HG02642 (cell line): ENCODE measurements around the gene ADGB.
"Not testable (repeated sequence)": the region's sequence is repeated elsewhere in the genome, so short reads cannot be mapped to it uniquely, and the experiment has no call there.

Experiments used
- ATAC-seq: cut with Tn5 transposase; IDR thresholded peaks from one replicate; pipeline ENCODE4 v1.9.1; 2021; ENCODE audit warnings: mild to moderate bottlenecking; ENCODE audit not compliant: unreplicated experiment, poor library complexity

ADGB gene

GRCh38 chr6:146739696-146740095 is 140.9 kb downstream of the ADGB start:
- no peak for ATAC-seq

GRCh38 chr6:146741609-146742008 is 142.8 kb downstream of the ADGB start:
- no peak for ATAC-seq

GRCh38 chr6:146753306-146753705 is 154.5 kb downstream of the ADGB start:
- no peak for ATAC-seq

GRCh38 chr6:146767632-146768031 is 168.9 kb downstream of the ADGB start:
- ATAC-seq = no peak

GRCh38 chr6:146768722-146769121 is 169.9 kb downstream of the ADGB start:
- no peak for ATAC-seq

GRCh38 chr6:146770275-146770964 is 171.6 kb downstream of the ADGB start:
- ATAC-seq = no peak

- peak; percentile 65 for ATAC-seq
Measured at GRCh38 chr6:146770965-146771735, 172.4 kb downstream of the ADGB start.

- ATAC-seq = no peak
Measured at GRCh38 chr6:146775220-146775619, 176.4 kb downstream of the ADGB start.

GRCh38 chr6:146781836-146782235 is 183.1 kb downstream of the ADGB start:
- no peak for ATAC-seq

- ATAC-seq = peak; percentile 95
Measured at GRCh38 chr6:146785001-146785585, 186.3 kb downstream of the ADGB start.

GRCh38 chr6:146787876-146788508 is 189.2 kb downstream of the ADGB start:
- no peak for ATAC-seq

GRCh38 chr6:146790561-146791091 is 191.9 kb downstream of the ADGB start:
- ATAC-seq = no peak

- no peak for ATAC-seq
Measured at GRCh38 chr6:146791930-146792329, 193.2 kb downstream of the ADGB start.

GRCh38 chr6:146793218-146793617 is 194.4 kb downstream of the ADGB start:
- not testable (repeated sequence) for ATAC-seq

- no peak for ATAC-seq
Measured at GRCh38 chr6:146795479-146796133, 196.8 kb downstream of the ADGB start.

- ATAC-seq = not testable (repeated sequence)
Measured at GRCh38 chr6:146803167-146803566, 204.4 kb downstream of the ADGB start.

- ATAC-seq = no peak
Measured at GRCh38 chr6:146803601-146804000, 204.8 kb downstream of the ADGB start.

- no peak for ATAC-seq
Measured at GRCh38 chr6:146805546-146806325, 207.0 kb downstream of the ADGB start.

- ATAC-seq = not testable (repeated sequence)
Measured at GRCh38 chr6:146809014-146809413, 210.2 kb downstream of the ADGB start.
